ENCODE data around the gene MYL3. TPM values are rescaled to one million over a fixed set of nuclear protein-coding genes. Genes with fewer than 3 reads are reported as not detected.

Gene MYL3
- polyA plus RNA-seq, 2 of the 4 experiments (the other 2 are of a cell fraction) = 0.25 TPM; not detected in 1

DNA sequence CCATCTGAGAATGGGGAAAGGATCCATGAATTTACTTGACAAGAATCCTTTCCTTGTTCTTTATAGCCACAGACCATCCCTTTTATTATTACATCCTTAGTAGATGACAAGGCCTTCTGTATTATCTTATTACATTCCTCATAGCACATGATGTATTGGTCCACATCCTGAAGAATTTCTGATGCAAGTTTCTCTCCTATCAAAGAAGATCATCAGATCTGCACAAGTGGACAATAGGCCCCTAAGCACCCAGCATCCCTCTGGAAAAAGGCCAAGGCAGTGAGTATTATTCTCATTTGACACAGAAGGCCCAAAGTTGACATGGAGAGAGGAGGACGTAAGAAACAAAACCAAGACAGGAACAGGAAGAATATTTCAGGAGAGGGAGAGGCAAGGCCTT is 31.4 kb downstream of the MYL3 start (continued):
- TF ChIP-seq ESRRA (IDR thresholded peaks at IDR 0.05; ENCODE audit: borderline replicate concordance, low read length) = no peak

DNA sequence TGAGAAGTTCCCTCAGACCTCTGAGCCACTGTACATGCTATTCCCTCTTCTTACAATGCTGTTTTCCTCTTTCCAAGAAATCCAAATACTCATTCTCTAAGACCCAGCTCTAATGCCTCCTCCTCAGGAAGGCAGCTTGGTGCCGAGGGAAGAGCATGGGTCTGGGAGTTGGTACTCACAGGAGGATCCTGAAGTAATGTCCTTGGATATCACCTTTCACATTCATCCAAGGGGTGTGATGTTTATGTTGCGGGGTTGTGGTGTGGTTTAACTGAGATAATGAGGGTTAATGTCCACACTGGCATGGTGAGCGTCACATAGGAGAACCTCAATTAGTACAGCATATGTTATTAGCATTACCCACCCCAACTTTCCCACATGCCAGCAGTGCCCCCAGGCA is 31.9 kb downstream of the MYL3 start:
- ATAC-seq (no peak), FAIRE-seq (no peak), DNase-seq (ENCODE audit: low read depth in 1 of 2, low spot score in 1 of 2) (no peak)
- 62% methylated on average over 3 of the region's 3 CpGs for WGBS (ENCODE audit: missing lambda C conversion rate)
- POLR2A ChIA-PET = no interaction called here
- Histone ChIP-seq H3K9me3 (no peaks in the 10 kb centered on the region), H3K4me2 (no peak overlapping the region), H3K27ac (no peak overlapping the region), H3K4me3 (no peak overlapping the region), H3K4me1 (no peaks in the 10 kb centered on the region)
- no peak for TF ChIP-seq HEYL (CRISPR knock-in tag; IDR thresholded peaks at IDR 0.05)
- TF ChIP-seq, protein P1, sequence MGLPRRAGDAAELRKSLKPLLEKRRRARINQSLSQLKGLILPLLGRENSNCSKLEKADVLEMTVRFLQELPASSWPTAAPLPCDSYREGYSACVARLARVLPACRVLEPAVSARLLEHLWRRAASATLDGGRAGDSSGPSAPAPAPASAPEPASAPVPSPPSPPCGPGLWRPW (IDR thresholded peaks at IDR 0.05) = no peak
- no peak for TF ChIP-seq HOXB5 (CRISPR knock-in tag; IDR thresholded peaks at IDR 0.05)
- TF ChIP-seq KDM5A (IDR thresholded peaks at IDR 0.05) = no peak
- no peak for TF ChIP-seq CBX2 (IDR thresholded peaks at IDR 0.05; ENCODE audit: borderline replicate concordance, low read depth)
- no peak for TF ChIP-seq EHF (CRISPR knock-in tag; IDR thresholded peaks at IDR 0.05)
- TF ChIP-seq NPAS2 (CRISPR knock-in tag; IDR thresholded peaks at IDR 0.05; ENCODE audit: borderline replicate concordance) = no peak
- TF ChIP-seq HOXA7 (CRISPR knock-in tag; IDR thresholded peaks at IDR 0.05) = no peak
- TF ChIP-seq SMC3 (IDR thresholded peaks at IDR 0.05) = no peak
- TF ChIP-seq NR3C1 (IDR thresholded peaks at IDR 0.05) = no peak
- no peak for TF ChIP-seq ZFP36 (IDR thresholded peaks at IDR 0.05; ENCODE audit: borderline replicate concordance, partially characterized antibody)
- no peak for TF ChIP-seq CEBPB (IDR thresholded peaks at IDR 0.05)
- no peak for TF ChIP-seq JUNB (IDR thresholded peaks at IDR 0.05)
- no peak for TF ChIP-seq ESRRA (IDR thresholded peaks at IDR 0.05; ENCODE audit: borderline replicate concordance, low read length)
- CTCF ChIA-PET = interaction anchor here (0.6 kb wide), 1 partner anchor 12 kb away, joined by 3 read pairs; no protein-coding TSS in a partner anchor

DNA sequence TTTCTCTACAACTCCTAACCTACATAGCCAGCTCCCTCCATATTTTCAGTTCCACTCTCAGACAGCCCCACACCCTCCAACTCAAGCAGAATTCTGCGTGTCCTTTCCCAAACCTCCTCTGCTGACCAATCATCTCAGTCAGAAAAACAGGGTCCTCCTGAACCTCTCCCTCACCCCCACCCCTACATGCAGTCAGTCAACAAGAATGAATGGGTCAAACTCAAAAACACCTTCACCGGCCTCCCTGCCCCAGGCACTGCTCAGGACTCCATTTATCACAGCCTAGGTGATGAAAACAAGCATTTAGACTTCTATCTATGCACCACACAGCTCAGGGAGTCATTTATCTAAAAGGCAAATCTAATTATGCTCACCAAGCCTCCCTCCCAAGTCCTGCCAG is 32.4 kb downstream of the MYL3 start:
- Histone ChIP-seq H3K4me2 (no peak overlapping the region), H3K27ac (no peak overlapping the region), H3K4me3 (no peak overlapping the region), H3K4me1 (no peaks in the 10 kb centered on the region), H3K9me3 (no peaks in the 10 kb centered on the region)
- WGBS (ENCODE audit: missing lambda C conversion rate) = 29% methylated on average over 2 of the region's 2 CpGs
- TF ChIP-seq JUN (IDR thresholded peaks at IDR 0.05) (no peak), RCOR1 (IDR thresholded peaks at IDR 0.05; ENCODE audit: low read depth, low read length) (no peak), CBX8 (IDR thresholded peaks at IDR 0.05) (no peak), GATA3 (IDR thresholded peaks at IDR 0.05; ENCODE audit: borderline replicate concordance) (no peak), ZSCAN20 (CRISPR knock-in tag; IDR thresholded peaks at IDR 0.05) (no peak), CHD2 (IDR thresholded peaks at IDR 0.05; ENCODE audit: low read length, partially characterized antibody) (no peak), MAZ (IDR thresholded peaks at IDR 0.05; ENCODE audit: borderline replicate concordance, low read depth, low read length) (no peak), HEYL (CRISPR knock-in tag; IDR thresholded peaks at IDR 0.05) (no peak), BHLHE40 (IDR thresholded peaks at IDR 0.05; ENCODE audit: low read depth, low read length) (no peak), NR3C1 (IDR thresholded peaks at IDR 0.05) (no peak), EHF (CRISPR knock-in tag; IDR thresholded peaks at IDR 0.05) (no peak)
- TF ChIP-seq, protein P2, sequence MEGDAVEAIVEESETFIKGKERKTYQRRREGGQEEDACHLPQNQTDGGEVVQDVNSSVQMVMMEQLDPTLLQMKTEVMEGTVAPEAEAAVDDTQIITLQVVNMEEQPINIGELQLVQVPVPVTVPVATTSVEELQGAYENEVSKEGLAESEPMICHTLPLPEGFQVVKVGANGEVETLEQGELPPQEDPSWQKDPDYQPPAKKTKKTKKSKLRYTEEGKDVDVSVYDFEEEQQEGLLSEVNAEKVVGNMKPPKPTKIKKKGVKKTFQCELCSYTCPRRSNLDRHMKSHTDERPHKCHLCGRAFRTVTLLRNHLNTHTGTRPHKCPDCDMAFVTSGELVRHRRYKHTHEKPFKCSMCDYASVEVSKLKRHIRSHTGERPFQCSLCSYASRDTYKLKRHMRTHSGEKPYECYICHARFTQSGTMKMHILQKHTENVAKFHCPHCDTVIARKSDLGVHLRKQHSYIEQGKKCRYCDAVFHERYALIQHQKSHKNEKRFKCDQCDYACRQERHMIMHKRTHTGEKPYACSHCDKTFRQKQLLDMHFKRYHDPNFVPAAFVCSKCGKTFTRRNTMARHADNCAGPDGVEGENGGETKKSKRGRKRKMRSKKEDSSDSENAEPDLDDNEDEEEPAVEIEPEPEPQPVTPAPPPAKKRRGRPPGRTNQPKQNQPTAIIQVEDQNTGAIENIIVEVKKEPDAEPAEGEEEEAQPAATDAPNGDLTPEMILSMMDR (IDR thresholded peaks at IDR 0.05) = no peak
- TF ChIP-seq, protein P3, sequence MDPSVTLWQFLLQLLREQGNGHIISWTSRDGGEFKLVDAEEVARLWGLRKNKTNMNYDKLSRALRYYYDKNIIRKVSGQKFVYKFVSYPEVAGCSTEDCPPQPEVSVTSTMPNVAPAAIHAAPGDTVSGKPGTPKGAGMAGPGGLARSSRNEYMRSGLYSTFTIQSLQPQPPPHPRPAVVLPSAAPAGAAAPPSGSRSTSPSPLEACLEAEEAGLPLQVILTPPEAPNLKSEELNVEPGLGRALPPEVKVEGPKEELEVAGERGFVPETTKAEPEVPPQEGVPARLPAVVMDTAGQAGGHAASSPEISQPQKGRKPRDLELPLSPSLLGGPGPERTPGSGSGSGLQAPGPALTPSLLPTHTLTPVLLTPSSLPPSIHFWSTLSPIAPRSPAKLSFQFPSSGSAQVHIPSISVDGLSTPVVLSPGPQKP (IDR thresholded peaks at IDR 0.05; ENCODE audit: low read depth, low read length) = no peak
- TF ChIP-seq, protein P4, sequence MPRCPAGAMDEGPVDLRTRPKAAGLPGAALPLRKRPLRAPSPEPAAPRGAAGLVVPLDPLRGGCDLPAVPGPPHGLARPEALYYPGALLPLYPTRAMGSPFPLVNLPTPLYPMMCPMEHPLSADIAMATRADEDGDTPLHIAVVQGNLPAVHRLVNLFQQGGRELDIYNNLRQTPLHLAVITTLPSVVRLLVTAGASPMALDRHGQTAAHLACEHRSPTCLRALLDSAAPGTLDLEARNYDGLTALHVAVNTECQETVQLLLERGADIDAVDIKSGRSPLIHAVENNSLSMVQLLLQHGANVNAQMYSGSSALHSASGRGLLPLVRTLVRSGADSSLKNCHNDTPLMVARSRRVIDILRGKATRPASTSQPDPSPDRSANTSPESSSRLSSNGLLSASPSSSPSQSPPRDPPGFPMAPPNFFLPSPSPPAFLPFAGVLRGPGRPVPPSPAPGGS (IDR thresholded peaks at IDR 0.05) = no peak
- FAIRE-seq (no peak), DNase-seq (ENCODE audit: low read depth in 1 of 2, low spot score in 1 of 2) (no peak), ATAC-seq (no peak)
- ChIA-PET POLR2A (no interaction called here), CTCF (no interaction called here)

Data from A549 (cell line).